HepG2 (cell line): Measurements from ENCODE around the gene MMP3.

ENCODE experiments used
- ADNP ChIP-seq: sonication (generic); formaldehyde crosslinking; IDR thresholded peaks from 2 replicates; pipeline ENCODE4 v1.4.0; 2020; ENCODE audit warnings: missing genetic modification reagents
- ELF1 ChIP-seq: sonication (generic); formaldehyde crosslinking; IDR thresholded peaks from 2 replicates; pipeline ENCODE4 v1.4.0; 2020; ENCODE audit warnings: missing genetic modification reagents
- NPAS2 ChIP-seq: sonication (generic); formaldehyde crosslinking; IDR thresholded peaks from 2 replicates; pipeline ENCODE4 v1.8.0; 2022; ENCODE audit warnings: mild to moderate bottlenecking, missing genetic modification reagents, borderline replicate concordance
- RAD21 ChIP-seq: fragments of 450-650 bp; formaldehyde crosslinking; IDR thresholded peaks from 2 replicates; pipeline ENCODE4 v1.5.0; 2020; ENCODE audit warnings: mild to moderate bottlenecking
- SP1 ChIP-seq, 2 experiments: fragments of 450-650 bp in 1 of 2; sonication (generic) in 1 of 2; formaldehyde crosslinking in 1 of 2; IDR thresholded peaks; 2 replicates each; pipeline versions ENCODE4 v1.4.0 to v1.6.1; 2016 to 2020; ENCODE audit warnings: missing genetic modification reagents in 1 of 2
- SP2 ChIP-seq: sonication (generic); formaldehyde crosslinking; IDR thresholded peaks from 2 replicates; pipeline ENCODE4 v1.5.1; 2020; ENCODE audit warnings: mild to moderate bottlenecking, missing genetic modification reagents
- ZNF230 ChIP-seq: sonication (generic); formaldehyde crosslinking; IDR thresholded peaks from 2 replicates; pipeline ENCODE4 v1.4.0; 2020; ENCODE audit warnings: mild to moderate bottlenecking, missing genetic modification reagents
- ZNF441 ChIP-seq: sonication (generic); formaldehyde crosslinking; IDR thresholded peaks from 2 replicates; pipeline ENCODE4 v1.7.0; 2021; ENCODE audit warnings: missing genetic modification reagents, borderline replicate concordance
- TF ChIP-seq, protein P1 (sequence below): sonication (generic); formaldehyde crosslinking; IDR thresholded peaks from 2 replicates; pipeline ENCODE4 v1.5.1; 2020; ENCODE audit warnings: missing genetic modification reagents, mild to moderate bottlenecking, borderline replicate concordance
- TF ChIP-seq, protein P2 (sequence below): sonication (generic); formaldehyde crosslinking; conservative IDR thresholded peaks from 2 replicates; pipeline ENCODE4 v1.4.0; 2020; ENCODE audit warnings: missing genetic modification reagents
- TF ChIP-seq, protein P3 (sequence below): sonication (generic); formaldehyde crosslinking; IDR thresholded peaks from 2 replicates; pipeline ENCODE4 v1.4.0; 2020; ENCODE audit warnings: missing genetic modification reagents
- TF ChIP-seq, protein P4 (sequence below), 2 experiments: sonication (generic) in 1 of 2; formaldehyde crosslinking in 1 of 2; IDR thresholded peaks; 2 replicates each; pipeline versions ENCODE4 v1.5.1 to v1.6.1; 2011 to 2020; ENCODE audit warnings: borderline replicate concordance in 1 of 2, low read depth in 1 of 2, low read length in 1 of 2, mild to moderate bottlenecking in 1 of 2, missing genetic modification reagents in 1 of 2, moderate library complexity in 1 of 2
- TF ChIP-seq, protein P5 (sequence below): conservative IDR thresholded peaks from 2 replicates; pipeline ENCODE4 v1.6.1; 2018; ENCODE audit warnings: missing genetic modification reagents
- TF ChIP-seq, protein P6 (sequence below): sonication (generic); formaldehyde crosslinking; IDR thresholded peaks from 2 replicates; pipeline ENCODE4 v1.5.0; 2020; ENCODE audit warnings: mild to moderate bottlenecking, missing genetic modification reagents

DNA sequence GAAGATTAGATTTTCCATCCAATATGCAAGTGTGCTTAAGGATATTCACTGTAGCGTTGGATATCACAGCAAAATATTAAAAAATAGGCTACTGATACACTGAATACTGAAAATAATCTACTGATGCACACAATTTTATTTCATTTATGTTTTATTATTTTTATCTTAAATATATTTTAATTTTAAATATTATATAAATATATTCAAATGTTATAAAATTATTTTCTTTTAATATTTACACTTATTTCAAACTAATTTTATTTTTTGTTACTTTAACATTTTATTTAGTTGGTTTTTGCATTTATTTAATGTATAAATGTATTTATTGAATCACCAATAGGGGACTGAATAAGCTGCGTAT lies 12.3 kb downstream of the MMP3 start:
- TF ChIP-seq, protein P1, sequence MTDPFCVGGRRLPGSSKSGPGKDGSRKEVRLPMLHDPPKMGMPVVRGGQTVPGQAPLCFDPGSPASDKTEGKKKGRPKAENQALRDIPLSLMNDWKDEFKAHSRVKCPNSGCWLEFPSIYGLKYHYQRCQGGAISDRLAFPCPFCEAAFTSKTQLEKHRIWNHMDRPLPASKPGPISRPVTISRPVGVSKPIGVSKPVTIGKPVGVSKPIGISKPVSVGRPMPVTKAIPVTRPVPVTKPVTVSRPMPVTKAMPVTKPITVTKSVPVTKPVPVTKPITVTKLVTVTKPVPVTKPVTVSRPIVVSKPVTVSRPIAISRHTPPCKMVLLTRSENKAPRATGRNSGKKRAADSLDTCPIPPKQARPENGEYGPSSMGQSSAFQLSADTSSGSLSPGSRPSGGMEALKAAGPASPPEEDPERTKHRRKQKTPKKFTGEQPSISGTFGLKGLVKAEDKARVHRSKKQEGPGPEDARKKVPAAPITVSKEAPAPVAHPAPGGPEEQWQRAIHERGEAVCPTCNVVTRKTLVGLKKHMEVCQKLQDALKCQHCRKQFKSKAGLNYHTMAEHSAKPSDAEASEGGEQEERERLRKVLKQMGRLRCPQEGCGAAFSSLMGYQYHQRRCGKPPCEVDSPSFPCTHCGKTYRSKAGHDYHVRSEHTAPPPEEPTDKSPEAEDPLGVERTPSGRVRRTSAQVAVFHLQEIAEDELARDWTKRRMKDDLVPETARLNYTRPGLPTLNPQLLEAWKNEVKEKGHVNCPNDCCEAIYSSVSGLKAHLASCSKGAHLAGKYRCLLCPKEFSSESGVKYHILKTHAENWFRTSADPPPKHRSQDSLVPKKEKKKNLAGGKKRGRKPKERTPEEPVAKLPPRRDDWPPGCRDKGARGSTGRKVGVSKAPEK (CRISPR knock-in tag), result no peak
- TF ChIP-seq ADNP (no peak), ZNF230 (CRISPR knock-in tag) (no peak), SP1 (IDR thresholded peaks at IDR 0.05) (no peak), SP1 (CRISPR knock-in tag; IDR thresholded peaks at IDR 0.05) (no peak), NPAS2 (CRISPR knock-in tag) (no peak), SP2 (CRISPR knock-in tag) (no peak), RAD21 (CRISPR knock-in tag) (no peak), ZNF441 (CRISPR knock-in tag) (no peak), ELF1 (CRISPR knock-in tag) (no peak)
- TF ChIP-seq, protein P2, sequence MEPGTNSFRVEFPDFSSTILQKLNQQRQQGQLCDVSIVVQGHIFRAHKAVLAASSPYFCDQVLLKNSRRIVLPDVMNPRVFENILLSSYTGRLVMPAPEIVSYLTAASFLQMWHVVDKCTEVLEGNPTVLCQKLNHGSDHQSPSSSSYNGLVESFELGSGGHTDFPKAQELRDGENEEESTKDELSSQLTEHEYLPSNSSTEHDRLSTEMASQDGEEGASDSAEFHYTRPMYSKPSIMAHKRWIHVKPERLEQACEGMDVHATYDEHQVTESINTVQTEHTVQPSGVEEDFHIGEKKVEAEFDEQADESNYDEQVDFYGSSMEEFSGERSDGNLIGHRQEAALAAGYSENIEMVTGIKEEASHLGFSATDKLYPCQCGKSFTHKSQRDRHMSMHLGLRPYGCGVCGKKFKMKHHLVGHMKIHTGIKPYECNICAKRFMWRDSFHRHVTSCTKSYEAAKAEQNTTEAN, result no peak
- TF ChIP-seq, protein P3, sequence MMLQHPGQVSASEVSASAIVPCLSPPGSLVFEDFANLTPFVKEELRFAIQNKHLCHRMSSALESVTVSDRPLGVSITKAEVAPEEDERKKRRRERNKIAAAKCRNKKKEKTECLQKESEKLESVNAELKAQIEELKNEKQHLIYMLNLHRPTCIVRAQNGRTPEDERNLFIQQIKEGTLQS (CRISPR knock-in tag), result no peak
- TF ChIP-seq, protein P4, sequence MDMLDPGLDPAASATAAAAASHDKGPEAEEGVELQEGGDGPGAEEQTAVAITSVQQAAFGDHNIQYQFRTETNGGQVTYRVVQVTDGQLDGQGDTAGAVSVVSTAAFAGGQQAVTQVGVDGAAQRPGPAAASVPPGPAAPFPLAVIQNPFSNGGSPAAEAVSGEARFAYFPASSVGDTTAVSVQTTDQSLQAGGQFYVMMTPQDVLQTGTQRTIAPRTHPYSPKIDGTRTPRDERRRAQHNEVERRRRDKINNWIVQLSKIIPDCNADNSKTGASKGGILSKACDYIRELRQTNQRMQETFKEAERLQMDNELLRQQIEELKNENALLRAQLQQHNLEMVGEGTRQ (IDR thresholded peaks at IDR 0.05; ENCODE audit: low read depth, low read length), result no peak
- TF ChIP-seq, protein P4 (CRISPR knock-in tag; IDR thresholded peaks at IDR 0.05; ENCODE audit: borderline replicate concordance), result no peak
- TF ChIP-seq, protein P5, sequence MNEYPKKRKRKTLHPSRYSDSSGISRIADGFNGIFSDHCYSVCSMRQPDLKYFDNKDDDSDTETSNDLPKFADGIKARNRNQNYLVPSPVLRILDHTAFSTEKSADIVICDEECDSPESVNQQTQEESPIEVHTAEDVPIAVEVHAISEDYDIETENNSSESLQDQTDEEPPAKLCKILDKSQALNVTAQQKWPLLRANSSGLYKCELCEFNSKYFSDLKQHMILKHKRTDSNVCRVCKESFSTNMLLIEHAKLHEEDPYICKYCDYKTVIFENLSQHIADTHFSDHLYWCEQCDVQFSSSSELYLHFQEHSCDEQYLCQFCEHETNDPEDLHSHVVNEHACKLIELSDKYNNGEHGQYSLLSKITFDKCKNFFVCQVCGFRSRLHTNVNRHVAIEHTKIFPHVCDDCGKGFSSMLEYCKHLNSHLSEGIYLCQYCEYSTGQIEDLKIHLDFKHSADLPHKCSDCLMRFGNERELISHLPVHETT (CRISPR knock-in tag), result no peak
- TF ChIP-seq, protein P6, sequence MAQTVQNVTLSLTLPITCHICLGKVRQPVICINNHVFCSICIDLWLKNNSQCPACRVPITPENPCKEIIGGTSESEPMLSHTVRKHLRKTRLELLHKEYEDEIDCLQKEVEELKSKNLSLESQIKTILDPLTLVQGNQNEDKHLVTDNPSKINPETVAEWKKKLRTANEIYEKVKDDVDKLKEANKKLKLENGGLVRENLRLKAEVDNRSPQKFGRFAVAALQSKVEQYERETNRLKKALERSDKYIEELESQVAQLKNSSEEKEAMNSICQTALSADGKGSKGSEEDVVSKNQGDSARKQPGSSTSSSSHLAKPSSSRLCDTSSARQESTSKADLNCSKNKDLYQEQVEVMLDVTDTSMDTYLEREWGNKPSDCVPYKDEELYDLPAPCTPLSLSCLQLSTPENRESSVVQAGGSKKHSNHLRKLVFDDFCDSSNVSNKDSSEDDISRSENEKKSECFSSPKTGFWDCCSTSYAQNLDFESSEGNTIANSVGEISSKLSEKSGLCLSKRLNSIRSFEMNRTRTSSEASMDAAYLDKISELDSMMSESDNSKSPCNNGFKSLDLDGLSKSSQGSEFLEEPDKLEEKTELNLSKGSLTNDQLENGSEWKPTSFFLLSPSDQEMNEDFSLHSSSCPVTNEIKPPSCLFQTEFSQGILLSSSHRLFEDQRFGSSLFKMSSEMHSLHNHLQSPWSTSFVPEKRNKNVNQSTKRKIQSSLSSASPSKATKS (CRISPR knock-in tag), result no peak
